Activated CD4-positive, CD25-positive, alpha-beta regulatory T cell (primary cell): ENCODE measurements around the gene SIL1.
"Not testable (repeated sequence)": the region's sequence is repeated elsewhere in the genome, so short reads cannot be mapped to it uniquely, and the experiment has no call there.

ENCODE experiments used
- DNase-seq, 4 experiments: peaks; one replicate each; lab custom pipeline; 2025; lab: John Stamatoyannopoulos, UW

Gene SIL1

DNA sequence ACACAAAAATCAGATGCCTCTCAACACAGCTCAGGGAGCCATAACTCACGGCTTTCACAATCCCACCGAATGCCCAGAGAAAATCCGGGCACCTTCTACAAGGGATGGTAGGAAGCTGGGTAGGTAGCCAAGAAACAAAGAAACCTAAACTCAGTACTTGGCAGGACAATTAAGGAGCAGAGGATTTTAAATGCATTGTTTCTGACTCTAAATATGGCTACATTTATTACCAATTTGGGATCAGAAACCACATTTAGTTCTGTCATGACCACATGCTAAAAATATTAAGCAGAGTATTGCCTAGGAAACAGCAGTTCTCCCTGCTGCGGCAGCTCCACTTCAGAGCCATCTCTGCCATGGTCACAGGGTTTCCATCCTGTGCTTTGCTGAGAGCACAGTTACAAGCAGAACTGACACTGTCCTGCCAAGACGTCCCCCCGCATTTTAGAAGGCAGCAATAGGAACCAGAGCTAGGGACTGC is 57.5 kb downstream of the SIL1 start:
- no peak for DNase-seq

DNA sequence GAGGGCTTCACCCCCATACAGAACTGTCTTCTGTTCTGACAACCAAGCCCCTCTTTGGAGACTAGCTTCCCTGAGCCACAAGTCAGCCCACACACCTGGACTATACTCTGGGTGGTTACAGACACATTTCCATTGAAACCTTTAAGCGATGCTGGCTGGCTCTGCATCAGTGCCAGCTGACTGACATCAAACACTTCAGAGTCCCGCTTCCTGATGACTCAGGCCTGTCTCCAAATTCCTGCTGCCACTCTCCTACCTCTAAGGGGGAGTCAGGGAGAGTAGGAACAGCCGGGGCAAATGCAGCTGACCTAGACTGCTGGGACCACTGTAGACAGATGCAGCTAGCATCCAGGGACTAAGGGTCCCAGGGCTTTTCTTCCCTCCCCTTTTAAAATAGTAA is 59.4 kb downstream of the SIL1 start:
- no peak for DNase-seq

DNA sequence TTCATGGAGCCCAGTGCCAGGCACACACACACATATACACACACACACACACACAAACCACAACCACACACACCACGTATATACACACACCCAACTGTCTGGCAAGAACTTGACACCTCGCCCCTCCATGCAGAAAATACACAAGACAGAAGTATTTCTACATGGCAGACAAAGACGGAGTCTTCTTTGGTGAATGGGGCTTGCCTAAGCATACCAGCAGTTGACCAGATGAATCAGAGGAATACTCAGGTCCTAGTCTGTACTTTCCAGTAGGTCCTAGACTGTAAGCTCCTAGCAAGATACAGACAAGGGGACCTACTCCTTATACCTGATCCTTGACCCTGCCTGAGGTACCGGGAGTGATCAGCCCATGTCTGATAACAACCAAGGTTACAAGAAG is 60.1 kb downstream of the SIL1 start:
- no peak for DNase-seq

- DNase-seq: no peak
Measured at GRCh38 chr5:139137697-139138096, 60.5 kb downstream of the SIL1 start.

DNA sequence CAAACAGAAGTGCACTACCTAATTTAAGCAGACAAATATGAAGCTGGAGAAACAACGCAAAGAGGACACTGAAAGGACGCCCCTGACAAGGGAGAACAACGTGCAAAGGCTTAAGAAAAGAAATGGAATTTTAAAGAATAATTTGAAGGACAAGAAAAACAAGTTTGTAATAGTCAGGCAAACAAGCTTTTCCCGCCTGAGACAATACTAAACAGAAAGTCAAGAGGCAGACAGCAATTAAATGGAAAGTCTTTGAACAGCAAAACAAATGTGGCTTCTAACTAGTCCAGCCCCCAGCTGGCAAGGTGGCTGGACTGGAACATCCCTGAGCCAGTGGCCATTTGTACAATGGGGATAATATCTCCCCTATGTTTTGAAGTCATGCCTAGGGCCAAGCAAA is 63.3 kb downstream of the SIL1 start:
- no peak for DNase-seq

- DNase-seq: no peak
Measured at GRCh38 chr5:139133282-139133681, 64.9 kb downstream of the SIL1 start.

DNA sequence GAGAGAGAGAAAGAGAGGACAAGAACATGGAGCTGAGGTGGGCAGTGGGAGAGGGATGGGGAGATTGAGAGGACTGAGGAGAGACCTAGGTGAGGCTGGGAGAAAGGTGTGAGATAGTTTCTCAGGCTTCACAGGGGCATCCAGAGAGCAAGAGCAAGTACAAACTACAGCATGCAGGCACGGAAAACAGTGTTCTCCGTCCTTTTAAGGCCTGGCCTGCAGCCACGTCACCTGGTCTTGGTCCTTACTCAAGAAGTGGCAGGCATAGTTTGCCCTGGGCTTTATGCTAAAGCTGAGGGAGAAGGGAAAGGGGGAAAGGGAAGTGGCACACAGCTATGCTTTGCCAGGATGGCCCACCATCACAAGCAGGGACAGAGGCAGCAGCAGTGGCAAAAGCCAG is 65.7 kb downstream of the SIL1 start:
- no peak for DNase-seq

- DNase-seq: no peak
Measured at GRCh38 chr5:139131921-139132432, 66.2 kb downstream of the SIL1 start.

DNA sequence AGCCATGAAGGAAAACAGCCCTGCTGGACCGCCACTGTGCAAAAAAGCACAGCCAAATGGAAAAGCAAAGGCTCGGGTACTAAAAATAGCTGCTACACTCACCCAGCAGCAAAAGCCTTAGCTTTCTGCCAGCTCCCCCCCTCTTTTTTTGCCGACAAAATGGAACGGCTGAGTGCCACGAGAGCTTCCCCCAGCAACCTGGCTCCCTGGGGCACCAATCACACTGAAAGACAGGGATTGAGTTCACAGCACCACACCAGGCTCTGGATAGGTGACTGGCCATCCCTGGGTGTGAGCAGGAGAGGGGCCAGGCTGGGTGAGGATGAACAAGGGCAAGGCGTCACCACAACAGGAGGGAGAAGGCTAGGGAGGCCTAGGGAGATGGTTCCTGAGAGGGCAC is 66.7 kb downstream of the SIL1 start:
- DNase-seq: no peak

GRCh38 chr5:139131062-139131461 is 67.1 kb downstream of the SIL1 start:
- no peak for DNase-seq

- no peak for DNase-seq
Measured at GRCh38 chr5:139130214-139130613, 68.0 kb downstream of the SIL1 start.

GRCh38 chr5:139126711-139127111 is 71.5 kb downstream of the SIL1 start:
- no peak for DNase-seq

DNA sequence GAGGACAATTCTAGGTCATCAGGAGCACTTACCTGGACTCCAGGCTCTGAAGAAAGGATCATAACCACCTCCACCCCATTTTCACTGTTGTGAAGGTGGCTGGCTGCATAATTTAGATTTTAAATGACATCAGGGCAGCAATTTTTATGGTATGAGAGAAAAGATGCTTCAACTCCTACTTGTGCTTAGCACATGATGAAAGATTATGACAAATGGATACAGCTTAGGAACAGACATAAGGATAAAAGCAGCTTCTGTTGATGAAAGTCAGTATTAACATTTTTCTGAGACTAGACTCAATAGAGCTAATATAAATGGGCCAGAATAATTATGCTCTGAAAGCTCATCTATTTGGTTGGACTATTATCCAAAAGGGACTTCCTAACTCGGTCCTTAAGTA is 72.2 kb downstream of the SIL1 start:
- no peak for DNase-seq

- DNase-seq: no peak
Measured at GRCh38 chr5:139124774-139125520, 73.2 kb downstream of the SIL1 start.

- DNase-seq: no peak
Measured at GRCh38 chr5:139121120-139121519, 77.0 kb downstream of the SIL1 start.

- DNase-seq: no peak
Measured at GRCh38 chr5:139120521-139120920, 77.6 kb downstream of the SIL1 start.

DNA sequence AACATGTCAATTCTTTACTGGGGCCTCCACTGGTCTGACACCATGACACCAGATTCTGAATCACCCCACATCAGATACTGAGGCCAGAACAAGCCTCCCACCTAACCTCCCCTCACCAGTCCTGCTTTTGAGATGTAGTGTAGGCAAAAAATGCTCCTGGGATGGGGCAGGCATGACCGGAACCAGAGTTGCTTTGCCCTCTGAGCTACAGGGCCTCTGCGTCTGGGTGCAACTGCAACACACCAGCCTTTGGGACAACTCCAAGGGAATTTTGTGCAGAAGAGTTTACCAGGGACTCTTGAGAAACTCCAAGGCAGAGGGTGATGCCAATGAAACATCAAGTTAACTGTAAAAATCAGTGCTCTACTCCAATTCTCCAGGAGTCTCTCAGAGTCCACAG is 79.4 kb downstream of the SIL1 start:
- DNase-seq: no peak

DNA sequence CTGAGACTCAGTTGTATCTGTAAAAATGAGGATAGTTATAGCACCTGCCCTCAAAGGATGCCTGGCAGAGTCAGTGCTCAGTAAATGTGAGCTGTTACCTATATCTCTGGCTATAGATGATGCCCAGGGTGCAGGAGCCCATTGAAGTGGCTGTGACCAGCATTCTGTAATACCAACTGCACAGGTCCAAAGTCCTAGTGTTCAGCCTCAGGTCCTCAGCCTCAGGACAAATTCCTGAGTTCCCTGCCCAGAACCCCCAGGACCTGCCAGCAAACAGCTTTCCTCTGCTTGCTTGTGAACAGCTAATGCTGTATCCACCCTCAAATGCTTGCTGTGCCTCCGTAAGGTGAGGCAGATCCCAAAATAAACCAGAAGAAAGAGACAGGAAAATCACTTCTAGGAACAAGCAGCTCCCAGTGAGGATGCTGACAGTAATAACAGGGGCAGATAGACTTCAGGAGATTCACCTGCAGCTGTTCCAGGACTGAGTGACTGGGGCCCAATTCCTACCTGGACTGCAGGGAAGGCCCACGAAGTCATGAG is 80.8 kb downstream of the SIL1 start:
- no peak for DNase-seq

DNA sequence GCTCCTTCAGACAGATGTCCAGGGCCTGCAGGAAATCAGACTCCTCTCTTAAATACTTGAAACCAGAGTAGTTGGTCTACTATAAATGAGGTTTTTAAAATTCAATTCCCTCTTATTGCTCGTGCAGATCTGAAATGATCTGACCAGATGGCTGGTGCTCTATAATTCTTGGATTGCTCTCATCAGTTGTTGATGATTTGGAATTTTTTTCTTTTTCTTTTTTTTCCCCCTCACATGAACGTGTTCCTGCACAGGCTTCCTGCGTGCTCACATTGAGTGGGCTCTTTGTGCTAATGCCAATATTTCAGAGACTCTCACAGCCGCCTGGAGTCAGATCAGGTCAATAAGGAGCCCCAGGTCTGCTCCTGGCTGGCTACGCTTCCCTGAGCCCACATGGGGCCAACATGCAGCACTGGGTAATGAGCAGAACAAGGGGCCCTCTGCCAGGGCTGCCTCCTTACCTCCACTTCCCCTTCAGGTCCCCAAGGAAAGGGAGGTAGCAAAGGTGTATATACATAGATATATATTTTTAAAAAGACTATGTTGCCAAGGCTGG is 82.0 kb downstream of the SIL1 start:
- DNase-seq: no peak

DNA sequence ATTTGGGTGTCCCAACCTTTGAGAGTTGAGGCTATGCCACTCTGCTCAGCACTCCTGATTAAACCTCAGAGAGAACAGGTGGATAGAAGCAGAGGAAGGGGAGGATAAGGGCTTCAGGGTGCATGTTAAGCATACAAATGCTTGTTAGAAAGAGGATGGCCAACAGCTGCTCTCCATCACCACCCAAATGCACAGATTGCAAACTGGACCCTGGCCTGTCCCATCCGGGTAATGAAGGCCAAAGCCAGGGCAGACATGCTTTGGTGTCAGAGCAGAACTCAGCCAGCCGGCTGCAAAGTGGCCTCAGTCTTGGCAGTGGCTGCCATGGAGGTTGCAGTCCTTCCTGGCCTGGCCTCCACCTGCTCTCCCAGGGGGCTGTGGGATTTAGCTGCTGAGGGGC is 84.3 kb downstream of the SIL1 start:
- DNase-seq: no peak

- not testable (repeated sequence) for DNase-seq
Measured at GRCh38 chr5:139112362-139112761, 85.8 kb downstream of the SIL1 start.

GRCh38 chr5:139110526-139111168 is 87.5 kb downstream of the SIL1 start:
- DNase-seq: no peak
